Keratinocyte (primary cell): ENCODE results near the gene DSG4. TPM values are rescaled to one million over a fixed set of nuclear protein-coding genes. Genes with fewer than 3 reads are reported as not detected.

Source experiments
- DNase-seq: peaks from one replicate; pipeline ENCODE4 v3.0.0-alpha.2; 2011; ENCODE audit warnings: low read depth, missing footprints, low spot score
- FAIRE-seq: peaks from 2 replicates; lab custom pipeline; 2011; peaks lifted over from hg19 to GRCh38; lab: Jason Lieb, UNC
- H2AFZ ChIP-seq: 2 replicates; pipeline ENCODE4 v1.6.0; 2012; ENCODE audit warnings: low read length, control low read depth, inconsistent platforms; ENCODE audit not compliant: control insufficient read depth
- H3K27ac ChIP-seq: 2 replicates; pipeline ENCODE4 v1.5.1; 2011; ENCODE audit warnings: low read length; ENCODE audit not compliant: control insufficient read depth, insufficient read depth
- H3K27me3 ChIP-seq: 3 replicates; pipeline ENCODE4 v1.6.0; 2011; ENCODE audit warnings: low read length; ENCODE audit not compliant: control insufficient read depth, insufficient read depth; ENCODE audit errors: extremely low read depth
- H3K36me3 ChIP-seq, 2 experiments: 2 replicates in 1 of 2; 3 replicates in 1 of 2; pipeline ENCODE4 v1.5.1; 2011; ENCODE audit warnings: low read length in 2 of 2, mild to moderate bottlenecking in 1 of 2; ENCODE audit not compliant: control insufficient read depth in 2 of 2, insufficient read depth in 2 of 2; ENCODE audit errors: extremely low read depth in 1 of 2
- H3K4me1 ChIP-seq: 3 replicates; pipeline ENCODE4 v1.5.1; 2011; ENCODE audit warnings: low read length; ENCODE audit not compliant: control insufficient read depth, insufficient read depth; ENCODE audit errors: extremely low read depth
- H3K4me2 ChIP-seq: 3 replicates; pipeline ENCODE4 v1.6.0; 2011; ENCODE audit warnings: low read depth, low read length; ENCODE audit not compliant: control insufficient read depth, insufficient read depth; ENCODE audit errors: extremely low read depth
- H3K4me3 ChIP-seq, 3 experiments: fragments of 200-600 bp in 1 of 3; sonication (generic) in 1 of 3; 2 replicates in 2 of 3; 3 replicates in 1 of 3; pipeline ENCODE4 v1.5.1; 2011 to 2016; ENCODE audit warnings: low read length in 3 of 3, mild to moderate bottlenecking in 3 of 3, control low read depth in 2 of 3, inconsistent platforms in 1 of 3, low read depth in 1 of 3, mixed read lengths in 1 of 3, mixed run types in 1 of 3, moderate library complexity in 1 of 3; ENCODE audit not compliant: control insufficient read depth in 2 of 3, insufficient read depth in 2 of 3; ENCODE audit errors: extremely low read depth in 1 of 3
- H3K79me2 ChIP-seq: 2 replicates; pipeline ENCODE4 v1.6.0; 2012; ENCODE audit warnings: low read length; ENCODE audit not compliant: control insufficient read depth, insufficient read depth
- H3K9ac ChIP-seq: 3 replicates; pipeline ENCODE4 v1.6.0; 2011; ENCODE audit warnings: low read length; ENCODE audit not compliant: control insufficient read depth, insufficient read depth; ENCODE audit errors: extremely low read depth
- H3K9me1 ChIP-seq: 3 replicates; pipeline ENCODE4 v1.6.0; 2011; ENCODE audit warnings: low read length; ENCODE audit not compliant: control insufficient read depth, insufficient read depth; ENCODE audit errors: extremely low read depth
- H3K9me3 ChIP-seq: 2 replicates; pipeline ENCODE4 v1.5.1; 2012; ENCODE audit warnings: low read depth, low read length; ENCODE audit not compliant: control insufficient read depth
- H4K20me1 ChIP-seq: 3 replicates; pipeline ENCODE4 v1.6.0; 2011; ENCODE audit warnings: low read length; ENCODE audit not compliant: control insufficient read depth, insufficient read depth; ENCODE audit errors: extremely low read depth
- EZH2 ChIP-seq: IDR thresholded peaks from one replicate; pipeline ENCODE4 v1.6.1; 2012; ENCODE audit warnings: inconsistent platforms, mild to moderate bottlenecking, low read length, moderate library complexity
- dilution Hi-C: fragments of 300-500 bp; cut with MboI; formaldehyde crosslinking; loops from one replicate; pipeline ENCODE4 v1.7.0; 2020; ENCODE audit warnings: low sequenced_read_pairs; ENCODE audit not compliant: extremely low pct_ligation_motif_present
- polyA plus RNA-seq, 5 experiments: library from polyadenylated mRNA; depleted of rRNA in 3 of 5; stranded (reverse) in 3 of 5; stranded (forward) in 1 of 5; unstranded in 1 of 5; fragments of >200 nt; gene quantifications; 1 replicate in 1 of 5; 2 replicates in 3 of 5; 3 replicates in 1 of 5; pipeline versions ENCODE4 v1.2.1 to v1.2.3, GENCODE V29; 2011 to 2012; ENCODE audit warnings: missing spikeins in 2 of 5, low read depth in 1 of 5, low replicate concordance in 1 of 5
- TF ChIP-seq, protein P1 (sequence below), 3 experiments: IDR thresholded peaks in 1 of 3; conservative IDR thresholded peaks in 1 of 3; optimal IDR thresholded peaks in 1 of 3; 2 replicates in 2 of 3; 3 replicates in 1 of 3; pipeline versions ENCODE3 to v1.5.1; 2011; ENCODE audit warnings: low read length in 3 of 3, mild to moderate bottlenecking in 3 of 3, moderate library complexity in 2 of 3, control low read depth in 1 of 3, inconsistent platforms in 1 of 3; ENCODE audit not compliant: insufficient read depth in 2 of 3; ENCODE audit errors: extremely low read depth in 1 of 3

DSG4 gene
- polyA plus RNA-seq, 1 donor (not counting 4 experiments of a cell fraction or from before 2014, with no cell fraction given), result 0.18 TPM

DNA sequence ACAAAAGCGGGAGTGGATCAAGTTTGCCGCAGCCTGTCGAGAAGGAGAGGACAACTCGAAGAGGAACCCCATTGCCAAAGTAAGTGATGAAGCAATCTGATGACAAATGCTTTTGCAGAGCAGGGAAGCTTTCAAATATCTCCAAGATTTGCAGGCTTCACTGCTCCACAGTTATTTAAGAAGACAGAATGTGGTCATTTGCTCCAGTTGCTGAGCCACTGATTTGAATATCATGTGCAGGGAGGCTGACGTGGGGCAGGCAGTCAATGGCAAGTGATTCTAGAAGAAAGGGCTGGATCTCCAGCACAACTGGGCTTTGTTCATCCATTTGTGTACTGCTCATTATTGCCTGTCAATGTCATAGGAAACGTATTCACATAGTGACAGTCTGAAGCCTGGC is 10.2 kb downstream of the DSG4 start:
- Histone ChIP-seq H3K9me3 (no peaks in the 10 kb centered on the region), H3K27me3 (no peaks in the 10 kb centered on the region), H3K4me2 (no peak overlapping the region), H4K20me1 (no peaks in the 10 kb centered on the region), H3K36me3 (no peaks in the 10 kb centered on the region), H3K9me1 (no peaks in the 10 kb centered on the region), H3K79me2 (no peaks in the 10 kb centered on the region), H3K27ac (no peak overlapping the region), H3K4me3 (no peak overlapping the region), H3K9ac (no peak overlapping the region), H2AFZ (no peak overlapping the region), H3K4me1 (no peaks in the 10 kb centered on the region)
- dilution Hi-C loops, result no loop called here
- FAIRE-seq (no peak), DNase-seq (no peak)
- no peak for TF ChIP-seq EZH2
- TF ChIP-seq, protein P1, sequence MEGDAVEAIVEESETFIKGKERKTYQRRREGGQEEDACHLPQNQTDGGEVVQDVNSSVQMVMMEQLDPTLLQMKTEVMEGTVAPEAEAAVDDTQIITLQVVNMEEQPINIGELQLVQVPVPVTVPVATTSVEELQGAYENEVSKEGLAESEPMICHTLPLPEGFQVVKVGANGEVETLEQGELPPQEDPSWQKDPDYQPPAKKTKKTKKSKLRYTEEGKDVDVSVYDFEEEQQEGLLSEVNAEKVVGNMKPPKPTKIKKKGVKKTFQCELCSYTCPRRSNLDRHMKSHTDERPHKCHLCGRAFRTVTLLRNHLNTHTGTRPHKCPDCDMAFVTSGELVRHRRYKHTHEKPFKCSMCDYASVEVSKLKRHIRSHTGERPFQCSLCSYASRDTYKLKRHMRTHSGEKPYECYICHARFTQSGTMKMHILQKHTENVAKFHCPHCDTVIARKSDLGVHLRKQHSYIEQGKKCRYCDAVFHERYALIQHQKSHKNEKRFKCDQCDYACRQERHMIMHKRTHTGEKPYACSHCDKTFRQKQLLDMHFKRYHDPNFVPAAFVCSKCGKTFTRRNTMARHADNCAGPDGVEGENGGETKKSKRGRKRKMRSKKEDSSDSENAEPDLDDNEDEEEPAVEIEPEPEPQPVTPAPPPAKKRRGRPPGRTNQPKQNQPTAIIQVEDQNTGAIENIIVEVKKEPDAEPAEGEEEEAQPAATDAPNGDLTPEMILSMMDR (optimal IDR thresholded peaks at IDR 0.05 in 1 of 3, IDR thresholded peaks at IDR 0.05 in 1 of 3, conservative IDR thresholded peaks at IDR 0.05 in 1 of 3; ENCODE audit: extremely low read depth in 1 of 3, insufficient read depth in 2 of 3, low read length in 3 of 3), result no peak

DNA sequence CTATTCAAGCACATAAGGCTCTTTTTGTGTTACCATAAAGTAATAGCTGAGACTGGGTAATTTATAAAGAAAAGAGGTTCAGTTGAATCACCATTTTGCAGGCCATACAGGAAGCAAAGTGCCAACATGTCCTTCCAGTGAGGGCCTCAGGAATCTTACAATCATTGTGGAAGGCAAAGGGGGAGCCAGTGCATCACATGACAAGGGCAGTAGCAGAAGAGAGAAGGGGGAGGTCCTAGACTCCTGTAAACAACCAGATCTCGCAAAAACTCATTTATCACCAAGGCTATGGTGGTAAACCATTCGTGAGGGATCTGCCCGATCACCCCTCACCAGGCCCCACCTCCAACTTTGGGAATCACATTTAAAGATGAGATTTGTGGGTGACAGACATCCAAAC is 16.7 kb downstream of the DSG4 start:
- H3K4me3 ChIP-seq, result no peak overlapping the region
- no peaks in the 10 kb centered on the region for H3K36me3 ChIP-seq
- no peaks in the 10 kb centered on the region for H3K27me3 ChIP-seq
- H2AFZ ChIP-seq, result no peak overlapping the region
- TF ChIP-seq EZH2, result no peak
- TF ChIP-seq, protein P1 (optimal IDR thresholded peaks at IDR 0.05 in 1 of 3, IDR thresholded peaks at IDR 0.05 in 1 of 3, conservative IDR thresholded peaks at IDR 0.05 in 1 of 3; ENCODE audit: extremely low read depth in 1 of 3, insufficient read depth in 2 of 3, low read length in 3 of 3), result no peak
- H3K27ac ChIP-seq, result no peak overlapping the region
- no peaks in the 10 kb centered on the region for H3K4me1 ChIP-seq
- no peak overlapping the region for H3K4me2 ChIP-seq
- dilution Hi-C loops, result no loop called here
- no peaks in the 10 kb centered on the region for H4K20me1 ChIP-seq
- no peak overlapping the region for H3K9ac ChIP-seq
- H3K79me2 ChIP-seq, result no peaks in the 10 kb centered on the region
- H3K9me1 ChIP-seq, result no peaks in the 10 kb centered on the region
- FAIRE-seq (no peak), DNase-seq (no peak)
- H3K9me3 ChIP-seq, result no peaks in the 10 kb centered on the region
